ENCODE data around the gene LMTK2.

GRCh38 chr7:98242934-98243333, 136.3 kb downstream of the LMTK2 start:
- TF ChIP-seq CTCF (IDR thresholded peaks at IDR 0.05) (no peak), POLR2A (IDR thresholded peaks at IDR 0.05) (no peak)
